Astrocyte of the spinal cord (primary cell): ENCODE results near the gene GPR35.

Source experiments
- DNase-seq: peaks from one replicate; pipeline ENCODE4 v3.0.0; 2011; ENCODE audit warnings: low read depth, low spot score
- H3K4me3 ChIP-seq: 2 replicates; pipeline ENCODE4 v1.5.1; 2011; ENCODE audit warnings: low read depth, mild to moderate bottlenecking, low read length, moderate library complexity
- in situ Hi-C: cut with HindIII; loops from 2 replicates; pipeline ENCODE4 v1.10.0; 2017; ENCODE audit warnings: low sequenced_read_pairs
- TF ChIP-seq, protein P1 (sequence below): IDR thresholded peaks from 2 replicates; pipeline ENCODE4 v1.5.1; 2012; ENCODE audit warnings: low read depth, mild to moderate bottlenecking, low read length, inconsistent platforms

Gene GPR35

GRCh38 chr2:240647503-240648154, 22.3 kb downstream of the GPR35 start:
- in situ Hi-C loops = no loop called here
- no peak overlapping the region for H3K4me3 ChIP-seq
- TF ChIP-seq, protein P1, sequence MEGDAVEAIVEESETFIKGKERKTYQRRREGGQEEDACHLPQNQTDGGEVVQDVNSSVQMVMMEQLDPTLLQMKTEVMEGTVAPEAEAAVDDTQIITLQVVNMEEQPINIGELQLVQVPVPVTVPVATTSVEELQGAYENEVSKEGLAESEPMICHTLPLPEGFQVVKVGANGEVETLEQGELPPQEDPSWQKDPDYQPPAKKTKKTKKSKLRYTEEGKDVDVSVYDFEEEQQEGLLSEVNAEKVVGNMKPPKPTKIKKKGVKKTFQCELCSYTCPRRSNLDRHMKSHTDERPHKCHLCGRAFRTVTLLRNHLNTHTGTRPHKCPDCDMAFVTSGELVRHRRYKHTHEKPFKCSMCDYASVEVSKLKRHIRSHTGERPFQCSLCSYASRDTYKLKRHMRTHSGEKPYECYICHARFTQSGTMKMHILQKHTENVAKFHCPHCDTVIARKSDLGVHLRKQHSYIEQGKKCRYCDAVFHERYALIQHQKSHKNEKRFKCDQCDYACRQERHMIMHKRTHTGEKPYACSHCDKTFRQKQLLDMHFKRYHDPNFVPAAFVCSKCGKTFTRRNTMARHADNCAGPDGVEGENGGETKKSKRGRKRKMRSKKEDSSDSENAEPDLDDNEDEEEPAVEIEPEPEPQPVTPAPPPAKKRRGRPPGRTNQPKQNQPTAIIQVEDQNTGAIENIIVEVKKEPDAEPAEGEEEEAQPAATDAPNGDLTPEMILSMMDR = no peak
- DNase-seq = no peak

DNA sequence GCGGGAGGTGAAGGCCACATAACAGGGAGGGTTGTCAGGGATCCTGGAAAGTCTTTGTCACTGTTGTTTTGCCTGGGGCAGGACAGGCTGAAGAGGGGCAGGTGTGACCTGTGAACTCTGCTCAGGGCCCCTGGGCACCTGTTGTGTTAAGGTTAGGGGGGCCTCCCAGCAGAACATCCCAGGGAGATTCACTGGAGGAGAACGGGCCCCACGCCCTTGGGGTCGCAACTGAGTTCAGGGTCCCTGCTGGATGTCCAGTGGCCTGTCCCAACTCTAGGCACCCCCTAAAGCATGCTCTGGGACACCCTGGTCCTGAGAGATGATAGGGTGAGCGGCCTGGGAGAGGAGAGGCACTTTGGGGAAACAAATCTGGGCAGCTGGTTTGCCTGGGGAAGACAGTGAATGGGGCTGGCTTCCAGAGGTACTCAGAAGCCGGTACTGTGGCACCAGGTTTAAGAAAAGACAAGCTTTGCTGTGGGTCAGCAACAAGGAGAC, 22.9 kb downstream of the GPR35 start:
- in situ Hi-C loops = no loop called here
- TF ChIP-seq, protein P1 = no peak
- no peak overlapping the region for H3K4me3 ChIP-seq
- no peak for DNase-seq

DNA sequence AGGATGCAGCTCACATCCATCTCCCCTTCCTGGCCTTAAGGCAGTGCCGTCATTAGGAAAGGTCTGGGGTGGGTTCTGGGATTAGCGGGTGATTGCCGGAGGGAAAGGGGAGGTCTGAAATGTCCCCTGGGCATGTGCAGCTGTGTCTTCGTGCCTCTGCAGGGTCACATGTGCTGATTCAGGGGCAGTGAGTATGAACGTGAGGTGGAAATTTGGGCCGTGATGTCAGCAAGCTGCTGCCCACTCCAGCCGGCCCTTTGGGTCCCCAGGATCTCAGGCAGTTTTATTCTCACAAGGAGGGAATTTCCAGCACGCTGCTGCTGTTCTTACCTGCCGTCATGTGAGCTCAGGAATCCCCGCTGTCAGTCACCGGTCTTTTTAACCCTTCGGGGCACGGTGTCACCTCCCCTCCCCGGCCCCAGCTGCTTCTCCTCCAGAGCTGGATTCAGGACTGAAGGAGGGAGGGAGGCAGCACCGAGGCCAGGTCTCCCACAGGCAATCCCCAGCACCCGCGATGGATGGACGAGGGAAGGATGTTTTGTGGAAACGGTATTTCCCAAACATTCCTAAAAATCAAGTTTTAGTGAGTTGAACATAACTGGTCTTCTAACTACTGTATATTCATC, 23.5 kb downstream of the GPR35 start:
- DNase-seq = no peak

GRCh38 chr2:240649331-240649730, 24.1 kb downstream of the GPR35 start:
- TF ChIP-seq, protein P1 = no peak
- DNase-seq = no peak
- in situ Hi-C loops = no loop called here
- H3K4me3 ChIP-seq = no peak overlapping the region

More for the DNA sequence above, 23.5 kb downstream of the GPR35 start:
- in situ Hi-C loops = no loop called here
- TF ChIP-seq, protein P1 = no peak
- H3K4me3 ChIP-seq = no peak overlapping the region

- TF ChIP-seq, protein P1 = no peak
- H3K4me3 ChIP-seq = no peak overlapping the region
- no peak for DNase-seq
- in situ Hi-C loops = no loop called here
Observed at GRCh38 chr2:240650254-240650965, 25.1 kb downstream of the GPR35 start.

GRCh38 chr2:240651185-240651584, 25.9 kb downstream of the GPR35 start:
- no peak for DNase-seq
- TF ChIP-seq, protein P1 = no peak
- no peak overlapping the region for H3K4me3 ChIP-seq
- in situ Hi-C loops = no loop called here
